ENCODE results near the gene SKI. TPM values are rescaled to one million over a fixed set of nuclear protein-coding genes. Genes with fewer than 3 reads are reported as not detected.

SKI gene
- 10 to 100 TPM in 7 of 8 experiments, 1 to 10 TPM in 1; 5.0 to 36.8 (median 22.6) TPM for total RNA-seq

DNA sequence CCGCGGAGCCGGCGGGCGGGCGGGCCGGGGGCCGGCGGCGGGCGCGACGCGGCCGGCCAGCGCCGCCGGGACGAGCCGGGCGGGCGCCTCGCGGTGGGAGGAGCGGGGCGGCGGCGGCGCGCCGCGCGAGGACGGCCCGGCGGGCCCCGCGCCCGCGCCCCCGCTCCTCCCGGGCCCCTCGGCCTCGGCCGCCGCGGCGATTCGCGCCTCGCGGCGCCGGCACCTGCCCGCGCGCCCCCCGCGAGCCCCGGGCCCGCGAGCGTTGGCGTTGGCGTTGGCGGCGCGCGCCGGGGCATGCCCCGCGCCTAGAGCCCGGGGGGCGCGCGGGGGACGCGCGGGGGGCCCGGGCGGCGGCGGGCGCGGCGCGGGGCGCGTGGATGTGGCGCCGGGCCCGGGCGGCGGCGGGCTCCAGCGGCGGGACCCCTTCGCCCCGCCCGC is at the start of gene SKI:
SKI (plus strand) TSS at position 163 of the 438 bp plus-strand sequence. CDS start 448 bp downstream, outside the sequence.
- WGBS, 10 experiments = no CpG with 5 or more reads among the region's 100 CpGs
- ATAC-seq (replicated peaks in 6 of 8) = no peak
- peak within 1 kb of the TSS; percentile 63 to 81 (median 79) for H3K4me3 ChIP-seq
- in situ Hi-C loops (cut with MboI; ENCODE audit: low pct_unique_long_range_greater_than_20kb in 2 of 9, low sequenced_read_pairs in 9 of 9, unreplicated experiment in 9 of 9) = no loop called here
- peaks cover 17 to 18% of the 10 kb centered on the region in 2 donors for H3K4me1 ChIP-seq (replicated peaks in 1 of 2)
- peak within 1 kb of the TSS; percentile 95 to 96 for H3K27ac ChIP-seq

DNA sequence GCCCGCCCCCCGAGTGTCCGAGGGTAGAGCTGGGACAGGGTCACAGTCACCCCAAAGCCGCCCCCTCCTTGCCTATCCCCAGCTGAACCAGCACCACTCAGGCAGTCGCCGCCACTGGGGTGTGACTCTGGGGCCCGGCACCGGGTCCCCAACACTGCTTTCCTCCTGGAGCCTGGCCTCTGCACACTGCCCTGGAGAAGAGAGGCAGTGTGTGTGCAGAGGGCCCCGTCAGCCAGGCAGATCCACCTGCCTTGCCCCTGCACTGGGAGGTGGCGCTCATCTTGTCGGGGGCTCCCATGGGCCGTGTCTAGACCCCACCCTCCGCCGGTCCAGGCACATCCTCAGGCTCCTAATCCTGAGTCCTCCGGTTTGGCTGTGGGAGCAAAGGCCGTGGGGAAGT is 49.2 kb upstream of the SKI start:
- peak overlapping the region; percentile 17 to 62 for H3K27ac ChIP-seq
- in situ Hi-C loops (cut with MboI; ENCODE audit: low pct_unique_long_range_greater_than_20kb in 2 of 9, low sequenced_read_pairs in 9 of 9, unreplicated experiment in 9 of 9) = loop anchor here in 3 of 9 experiments (25.0 kb wide), 1 partner anchor 208 kb away; the partner anchor contains the start of genes MORN1 (in 3 of the 3) and RER1 (in 3 of the 3)
- ATAC-seq (replicated peaks in 6 of 8) = peak in 2 of 8 experiments; percentile 0 to 1
- 80 to 87% (median 83%) methylated on average over 1 to 4 of the region's 16 CpGs; no CpG with 5 or more reads in 5 of the 10 experiments for WGBS, 10 experiments
- H3K4me1 ChIP-seq (replicated peaks in 1 of 2) = peaks cover 26 to 32% of the 10 kb centered on the region in 2 donors
- H3K4me3 ChIP-seq = no peak overlapping the region

DNA sequence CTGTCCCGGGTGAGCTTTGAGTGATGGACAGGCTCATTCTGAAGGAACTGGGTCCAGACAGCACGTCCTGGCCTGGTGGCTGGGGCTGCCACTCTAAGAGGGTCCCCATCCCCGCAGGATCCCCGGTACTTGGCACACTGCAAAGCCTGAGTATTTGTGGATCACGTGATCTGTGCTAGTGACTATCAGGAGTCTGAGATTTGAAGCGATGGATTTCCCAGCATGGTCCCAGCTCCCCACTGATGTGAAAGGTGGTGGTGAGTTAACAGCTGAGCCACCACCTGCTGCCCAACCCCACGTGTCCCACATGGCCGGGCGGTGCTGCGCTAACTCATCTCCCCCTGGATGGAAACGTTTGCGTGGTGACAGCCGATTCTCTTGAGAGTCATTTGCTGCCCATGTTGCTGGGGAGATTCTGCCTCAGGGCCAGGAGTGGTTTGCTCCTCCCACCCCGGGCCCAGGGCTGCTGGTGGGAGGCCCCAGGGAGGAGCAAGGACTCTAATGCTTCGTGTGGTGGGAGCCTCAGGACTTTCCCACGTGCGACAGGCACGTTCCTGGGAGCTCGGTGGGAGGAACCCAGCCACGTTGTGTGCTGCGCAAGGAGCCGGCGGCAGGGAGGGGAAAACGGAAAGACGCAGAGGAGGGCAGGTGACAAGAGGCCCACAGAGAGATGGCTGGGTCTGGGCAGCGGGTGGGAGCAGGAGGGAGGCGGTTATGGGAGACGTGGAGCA is 48.7 kb upstream of the SKI start:
- peaks cover 26 to 30% of the 10 kb centered on the region in 2 donors for H3K4me1 ChIP-seq (replicated peaks in 1 of 2)
- 0 to 80% (median 35%) methylated on average over 1 to 15 of the region's 28 CpGs; no CpG with 5 or more reads in 2 of the 10 experiments for WGBS, 10 experiments
- in situ Hi-C loops (cut with MboI; ENCODE audit: low pct_unique_long_range_greater_than_20kb in 2 of 9, low sequenced_read_pairs in 9 of 9, unreplicated experiment in 9 of 9) = loop anchor here in 3 of 9 experiments (25.0 kb wide), 1 partner anchor 208 kb away; the partner anchor contains the start of genes MORN1 (in 3 of the 3) and RER1 (in 3 of the 3)
- peak overlapping the region; percentile 22 to 80 for H3K27ac ChIP-seq
- peak; percentile 14 to 90 (median 85) for ATAC-seq (replicated peaks in 6 of 8)
- no peak overlapping the region for H3K4me3 ChIP-seq

DNA sequence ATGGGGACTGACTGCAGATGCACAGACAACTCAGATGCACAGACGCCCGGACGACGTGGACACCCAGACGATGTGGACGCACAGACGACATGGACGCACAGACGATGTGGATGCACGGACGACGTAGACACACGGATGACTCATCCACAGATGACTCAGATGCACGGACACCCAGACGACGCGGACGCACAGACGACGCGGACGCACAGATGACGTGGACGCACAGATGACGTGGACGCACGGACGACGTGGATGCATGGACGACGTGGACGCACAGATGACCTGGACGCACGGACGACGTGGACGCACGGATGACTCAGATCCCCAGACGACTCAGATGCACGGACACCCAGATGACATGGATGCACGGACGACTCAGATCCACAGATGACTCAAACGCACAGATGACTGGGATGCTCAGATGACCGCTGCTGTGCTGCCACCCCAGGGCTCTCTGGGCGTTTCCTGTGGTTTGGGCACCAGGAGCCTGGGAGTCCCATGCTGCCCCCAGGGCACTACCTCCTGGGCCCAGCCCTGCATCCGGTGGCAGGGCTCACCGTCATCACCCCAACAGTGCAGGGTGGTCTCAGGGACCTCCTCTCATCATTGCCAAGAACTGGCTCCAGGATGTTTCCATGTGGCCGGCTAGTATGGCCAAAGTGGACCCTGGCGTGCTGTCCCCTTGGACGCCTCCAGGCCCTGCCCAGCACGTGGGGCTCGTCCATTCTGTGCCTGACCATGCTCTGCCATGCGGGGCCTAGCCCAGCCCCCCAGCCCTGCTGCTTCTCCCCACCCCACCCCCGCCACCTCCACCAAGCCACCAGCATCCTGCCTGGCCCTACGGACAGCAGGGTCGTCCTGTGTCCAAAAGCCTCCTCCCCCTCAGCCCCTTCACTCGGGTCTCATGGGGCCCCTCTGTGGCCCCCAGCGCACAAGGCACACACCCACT is 47.5 kb upstream of the SKI start:
- Histone ChIP-seq H3K27ac (peak overlapping the region; percentile 22 to 80), H3K4me1 (replicated peaks in 1 of 2) (peaks cover 26 to 30% of the 10 kb centered on the region in 2 donors), H3K4me3 (no peak overlapping the region)
- WGBS, 10 experiments = 60 to 97% (median 92%) methylated on average over 1 to 41 of the region's 58 CpGs; no CpG with 5 or more reads in 2 of the 10 experiments
- in situ Hi-C loops (cut with MboI; ENCODE audit: low pct_unique_long_range_greater_than_20kb in 2 of 9, low sequenced_read_pairs in 9 of 9, unreplicated experiment in 9 of 9) = loop anchor here in 3 of 9 experiments (25.0 kb wide), 1 partner anchor 207 kb away; the partner anchor contains the start of genes MORN1 (in 3 of the 3) and RER1 (in 3 of the 3)
- no peak for ATAC-seq (replicated peaks in 6 of 8)

DNA sequence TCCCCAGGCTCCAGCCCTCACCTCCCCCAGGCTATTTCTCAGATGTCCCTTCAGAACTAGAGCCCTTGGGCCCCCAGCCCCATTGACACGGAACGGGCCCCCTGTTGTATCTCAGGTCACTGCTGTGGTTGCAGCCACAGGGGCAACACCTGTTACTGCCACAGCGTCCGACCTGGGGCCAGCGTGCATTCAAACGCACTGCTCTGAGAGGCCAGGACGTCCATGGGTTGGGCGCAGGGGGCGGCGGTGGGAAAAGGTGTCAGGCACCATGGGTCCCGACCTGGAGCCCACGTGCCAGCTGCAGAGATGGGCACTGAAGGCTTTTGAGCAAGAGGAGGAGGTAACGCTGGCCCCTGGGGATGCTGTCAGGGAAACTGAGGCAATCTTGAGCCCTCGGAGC is 46.8 kb upstream of the SKI start:
- Histone ChIP-seq H3K27ac (no peak overlapping the region), H3K4me1 (replicated peaks in 1 of 2) (peaks cover 26 to 30% of the 10 kb centered on the region in 2 donors), H3K4me3 (no peak overlapping the region)
- ATAC-seq (replicated peaks in 6 of 8) = no peak
- WGBS, 10 experiments = 80 to 100% methylated on average over 1 of the region's 14 CpGs; no CpG with 5 or more reads in 8 of the 10 experiments
- in situ Hi-C loops (cut with MboI; ENCODE audit: low pct_unique_long_range_greater_than_20kb in 2 of 9, low sequenced_read_pairs in 9 of 9, unreplicated experiment in 9 of 9) = loop anchor here in 3 of 9 experiments (25.0 kb wide), 1 partner anchor 206 kb away; the partner anchor contains the start of genes MORN1 (in 3 of the 3) and RER1 (in 3 of the 3)

DNA sequence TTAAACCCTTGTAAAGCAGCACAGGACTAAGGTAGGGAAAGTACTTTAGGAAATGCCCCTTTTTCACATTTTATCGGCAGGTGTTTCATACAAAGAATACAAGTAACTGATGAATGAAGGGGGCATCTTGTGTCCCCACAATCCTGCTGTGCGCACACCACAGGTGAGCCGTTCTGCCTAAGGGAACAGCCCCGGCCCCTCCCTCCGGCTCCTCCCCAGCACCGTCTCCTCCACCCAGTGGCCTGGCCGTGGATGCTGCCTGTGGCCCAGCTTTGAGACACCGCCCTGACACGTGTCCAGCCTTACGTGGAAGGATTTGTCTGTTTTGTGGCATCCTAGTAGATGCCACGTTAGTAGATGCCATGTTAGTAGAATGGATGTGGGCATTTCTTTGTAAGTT is 46.4 kb upstream of the SKI start:
- Histone ChIP-seq H3K4me1 (replicated peaks in 1 of 2) (peaks cover 26 to 30% of the 10 kb centered on the region in 2 donors), H3K4me3 (no peak overlapping the region), H3K27ac (no peak overlapping the region)
- in situ Hi-C loops (cut with MboI; ENCODE audit: low pct_unique_long_range_greater_than_20kb in 2 of 9, low sequenced_read_pairs in 9 of 9, unreplicated experiment in 9 of 9) = loop anchor here in 3 of 9 experiments (25.0 kb wide), 1 partner anchor 206 kb away; the partner anchor contains the start of genes MORN1 (in 3 of the 3) and RER1 (in 3 of the 3)
- no peak for ATAC-seq (replicated peaks in 6 of 8)
- WGBS, 10 experiments = 80 to 100% (median 81%) methylated on average over 1 to 5 of the region's 11 CpGs; no CpG with 5 or more reads in 5 of the 10 experiments

DNA sequence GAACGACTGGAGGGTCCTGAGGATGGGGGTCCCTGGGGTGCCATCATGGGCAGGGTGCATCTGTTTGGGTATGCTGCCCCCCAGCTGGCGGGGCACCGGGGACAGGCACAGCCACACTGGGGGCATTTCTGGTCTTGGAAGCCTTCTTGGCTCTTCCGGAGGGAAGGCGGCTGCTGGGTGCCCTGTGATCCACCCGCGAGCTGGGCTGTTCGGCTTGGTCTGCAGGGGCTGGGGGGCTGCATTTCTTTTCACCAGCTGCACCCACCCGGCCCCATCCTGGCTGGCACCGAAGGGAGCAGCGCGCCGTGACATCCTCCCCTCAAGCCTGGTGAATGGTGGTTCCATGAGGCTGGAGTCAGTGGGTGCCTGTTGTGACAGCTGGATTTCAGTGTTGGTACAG is 45.7 kb upstream of the SKI start:
- in situ Hi-C loops (cut with MboI; ENCODE audit: low pct_unique_long_range_greater_than_20kb in 2 of 9, low sequenced_read_pairs in 9 of 9, unreplicated experiment in 9 of 9) = loop anchor here in 3 of 9 experiments (25.0 kb wide), 1 partner anchor 205 kb away; the partner anchor contains the start of genes MORN1 (in 3 of the 3) and RER1 (in 3 of the 3)
- Histone ChIP-seq H3K27ac (no peak overlapping the region), H3K4me1 (replicated peaks in 1 of 2) (peaks cover 26 to 30% of the 10 kb centered on the region in 2 donors), H3K4me3 (no peak overlapping the region)
- 40 to 96% (median 76%) methylated on average over 1 to 13 of the region's 13 CpGs; no CpG with 5 or more reads in 6 of the 10 experiments for WGBS, 10 experiments
- no peak for ATAC-seq (replicated peaks in 6 of 8)

DNA sequence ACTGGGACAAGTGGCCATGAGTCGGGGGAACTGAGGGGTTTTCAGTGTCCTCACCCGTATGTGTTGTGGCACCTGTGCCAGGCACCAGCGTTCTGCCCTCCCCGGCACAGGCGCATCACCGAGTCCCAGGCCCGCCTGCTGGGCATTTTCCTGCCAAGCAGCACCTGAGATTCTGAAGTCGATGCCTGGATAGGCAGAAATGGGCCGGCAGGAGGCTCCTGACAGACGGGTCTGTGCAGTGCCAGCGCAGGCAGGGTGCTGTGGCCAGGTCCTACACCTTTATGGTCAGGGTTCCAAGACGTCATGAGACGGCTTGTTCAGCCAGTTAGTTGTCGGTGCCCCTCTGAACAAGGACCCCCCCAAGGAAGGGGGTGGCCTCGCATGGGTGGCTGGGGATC is 44.2 kb upstream of the SKI start:
- H3K4me3 ChIP-seq = no peak overlapping the region
- in situ Hi-C loops (cut with MboI; ENCODE audit: low pct_unique_long_range_greater_than_20kb in 2 of 9, low sequenced_read_pairs in 9 of 9, unreplicated experiment in 9 of 9) = loop anchor here in 3 of 9 experiments (25.0 kb wide), 1 partner anchor 203 kb away; the partner anchor contains the start of genes MORN1 (in 3 of the 3) and RER1 (in 3 of the 3)
- H3K27ac ChIP-seq = no peak overlapping the region
- peaks cover 14 to 18% of the 10 kb centered on the region in 2 donors for H3K4me1 ChIP-seq (replicated peaks in 1 of 2)
- no peak for ATAC-seq (replicated peaks in 6 of 8)
- WGBS, 10 experiments = 60 to 100% (median 83%) methylated on average over 1 to 8 of the region's 15 CpGs; no CpG with 5 or more reads in 3 of the 10 experiments

DNA sequence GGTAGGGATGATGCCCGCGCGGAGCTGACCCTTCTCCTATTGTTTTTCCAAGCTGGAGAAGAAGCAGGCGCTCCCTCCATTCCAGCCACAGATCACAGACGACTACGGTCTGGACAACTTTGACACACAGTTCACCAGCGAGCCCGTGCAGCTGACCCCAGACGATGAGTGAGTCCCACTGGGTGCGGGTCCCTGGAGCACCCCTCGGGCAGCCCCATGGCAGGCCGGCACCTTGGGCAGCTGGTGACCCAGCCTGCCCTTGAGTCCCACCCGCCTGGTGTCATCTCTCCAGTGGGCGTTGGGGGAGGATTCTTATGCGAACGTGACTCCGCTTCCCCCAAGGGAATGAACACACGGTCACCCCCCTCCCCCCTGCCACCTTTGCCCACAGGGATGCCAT is 43.6 kb upstream of the SKI start:
- Histone ChIP-seq H3K4me3 (no peak overlapping the region), H3K27ac (no peak overlapping the region), H3K4me1 (replicated peaks in 1 of 2) (peaks cover 12 to 16% of the 10 kb centered on the region in 2 donors)
- in situ Hi-C loops (cut with MboI; ENCODE audit: low pct_unique_long_range_greater_than_20kb in 2 of 9, low sequenced_read_pairs in 9 of 9, unreplicated experiment in 9 of 9) = loop anchor here in 3 of 9 experiments (25.0 kb wide), 1 partner anchor 203 kb away; the partner anchor contains the start of genes MORN1 (in 3 of the 3) and RER1 (in 3 of the 3)
- ATAC-seq (replicated peaks in 6 of 8) = no peak
- WGBS, 10 experiments = 87 to 100% (median 93%) methylated on average over 3 to 13 of the region's 18 CpGs; no CpG with 5 or more reads in 2 of the 10 experiments

DNA sequence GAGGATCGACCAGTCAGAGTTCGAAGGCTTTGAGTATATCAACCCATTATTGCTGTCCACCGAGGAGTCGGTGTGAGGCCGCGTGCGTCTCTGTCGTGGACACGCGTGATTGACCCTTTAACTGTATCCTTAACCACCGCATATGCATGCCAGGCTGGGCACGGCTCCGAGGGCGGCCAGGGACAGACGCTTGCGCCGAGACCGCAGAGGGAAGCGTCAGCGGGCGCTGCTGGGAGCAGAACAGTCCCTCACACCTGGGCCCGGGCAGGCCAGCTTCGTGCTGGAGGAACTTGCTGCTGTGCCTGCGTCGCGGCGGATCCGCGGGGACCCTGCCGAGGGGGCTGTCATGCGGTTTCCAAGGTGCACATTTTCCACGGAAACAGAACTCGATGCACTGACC is 43.2 kb upstream of the SKI start:
- H3K4me1 ChIP-seq (replicated peaks in 1 of 2) = peaks cover 11 to 14% of the 10 kb centered on the region in 2 donors
- H3K27ac ChIP-seq = no peak overlapping the region
- ATAC-seq (replicated peaks in 6 of 8) = no peak
- H3K4me3 ChIP-seq = no peak overlapping the region
- in situ Hi-C loops (cut with MboI; ENCODE audit: low pct_unique_long_range_greater_than_20kb in 2 of 9, low sequenced_read_pairs in 9 of 9, unreplicated experiment in 9 of 9) = loop anchor here in 3 of 9 experiments (25.0 kb wide), 1 partner anchor 202 kb away; the partner anchor contains the start of genes MORN1 (in 3 of the 3) and RER1 (in 3 of the 3)
- WGBS, 10 experiments = 83 to 98% (median 91%) methylated on average over 2 to 28 of the region's 33 CpGs; no CpG with 5 or more reads in 4 of the 10 experiments

DNA sequence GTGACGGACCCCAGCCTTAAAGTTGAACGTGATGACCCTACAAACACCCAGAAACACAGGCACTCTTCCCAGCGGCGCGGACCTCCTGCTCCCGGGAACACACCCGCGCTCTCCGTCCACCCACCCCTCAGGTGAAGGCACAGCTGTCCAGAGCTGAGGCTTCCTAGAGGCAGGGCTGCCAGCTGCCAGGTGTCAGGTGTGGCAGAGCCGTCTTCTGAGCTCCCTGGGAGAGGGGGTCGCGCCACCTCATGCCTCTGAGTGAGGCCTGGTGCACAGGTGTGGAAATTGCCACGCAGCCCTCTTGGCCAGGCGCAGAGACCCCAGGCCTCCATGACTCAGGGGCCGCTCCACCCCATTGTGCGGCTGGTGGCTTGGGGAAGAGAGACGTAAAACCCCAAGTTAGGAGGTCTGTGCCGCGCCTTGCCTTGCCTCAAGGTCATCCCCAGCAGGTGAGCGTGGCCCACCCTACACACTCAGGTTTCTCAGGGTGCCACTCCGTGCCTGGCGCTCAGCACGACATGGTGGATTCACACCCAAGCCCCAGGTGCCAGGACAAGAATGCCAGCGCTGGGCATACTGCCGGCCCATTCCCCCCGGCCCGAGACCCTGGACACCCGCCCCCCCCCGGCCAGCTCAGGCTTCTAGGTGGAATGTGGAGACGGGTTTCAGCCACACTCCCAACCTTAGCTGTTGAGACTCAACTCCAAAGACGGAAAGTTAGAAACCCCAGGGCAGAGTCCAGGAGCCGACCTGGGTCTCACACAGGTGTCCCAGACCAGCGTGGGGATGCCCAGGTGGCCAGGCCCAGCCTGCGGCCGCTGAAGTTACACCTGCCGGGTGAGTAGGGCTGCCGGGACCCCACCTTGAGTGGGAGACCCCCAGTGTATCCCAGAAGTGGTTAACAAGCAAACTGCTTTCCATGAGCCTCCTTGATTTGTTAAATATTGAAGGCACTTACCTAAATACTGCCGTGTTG is 42.0 kb upstream of the SKI start:
- no peak overlapping the region for H3K27ac ChIP-seq
- 67 to 89% (median 86%) methylated on average over 3 to 21 of the region's 38 CpGs; no CpG with 5 or more reads in 5 of the 10 experiments for WGBS, 10 experiments
- in situ Hi-C loops (cut with MboI; ENCODE audit: low pct_unique_long_range_greater_than_20kb in 2 of 9, low sequenced_read_pairs in 9 of 9, unreplicated experiment in 9 of 9) = loop anchor here in 3 of 9 experiments (25.0 kb wide), 1 partner anchor 201 kb away; the partner anchor contains the start of genes MORN1 (in 3 of the 3) and RER1 (in 3 of the 3)
- no peak overlapping the region for H3K4me3 ChIP-seq
- H3K4me1 ChIP-seq (replicated peaks in 1 of 2) = peaks cover 19 to 20% of the 10 kb centered on the region in 2 donors
- no peak for ATAC-seq (replicated peaks in 6 of 8)
